Panc1 (cell line): ENCODE results near the gene FGF14. TPM values are rescaled to one million over a fixed set of nuclear protein-coding genes. Genes with fewer than 3 reads are reported as not detected.

Source experiments
- ATAC-seq: fragments of 200-7000 bp; cut with Tn5 transposase; 2 replicates; pipeline ENCODE4 v1.9.1; 2020; ENCODE audit warnings: mild to moderate bottlenecking, moderate library complexity
- BruUV-seq: library from RNA; stranded (reverse); fragments of 400-500 nt; replicated peaks from 2 replicates; lab custom pipeline; 2021; lab: Mats Ljungman, UMichigan
- CTCF ChIA-PET: fragments of 300-600 bp; sonication (Branson Sonifier 250); formaldehyde crosslinking; loops from one replicate; lab custom pipeline; 2022; ENCODE audit warnings: antibody characterized with exemption; lab: Charles Lee
- POLR2A ChIA-PET: fragments of 300-600 bp; sonication (Branson Sonifier 250); formaldehyde crosslinking; loops from one replicate; lab custom pipeline; 2022; ENCODE audit warnings: antibody characterized with exemption; lab: Charles Lee
- DNase-seq: peaks from one replicate; pipeline ENCODE4 v3.0.0-alpha.2; 2010; ENCODE audit warnings: low read depth, low spot score
- H3K27ac ChIP-seq: 2 replicates; pipeline ENCODE4 v1.5.1; 2011; ENCODE audit warnings: mild to moderate bottlenecking, low read length, inconsistent platforms
- H3K27me3 ChIP-seq: fragments of 200-500 bp; sonication (Bioruptor generic); 2 replicates; pipeline ENCODE4 v1.6.0; 2014; ENCODE audit warnings: low read length, inconsistent platforms; ENCODE audit not compliant: control insufficient read depth, insufficient read depth
- H3K36me3 ChIP-seq: fragments of 200-500 bp; sonication (Bioruptor generic); 2 replicates; pipeline ENCODE4 v1.5.1; 2014; ENCODE audit warnings: inconsistent platforms, mild to moderate bottlenecking, low read length, moderate library complexity; ENCODE audit not compliant: control insufficient read depth, insufficient read depth
- H3K4me1 ChIP-seq: 2 replicates; pipeline ENCODE4 v1.5.1; 2011; ENCODE audit warnings: inconsistent platforms, mild to moderate bottlenecking, low read length, moderate library complexity; ENCODE audit not compliant: control insufficient read depth, insufficient read depth
- H3K4me3 ChIP-seq, 2 experiments: 2 replicates each; pipeline ENCODE4 v1.5.1; 2011 to 2012; ENCODE audit warnings: low read depth in 2 of 2, low read length in 2 of 2, mild to moderate bottlenecking in 2 of 2, inconsistent platforms in 1 of 2, moderate library complexity in 1 of 2
- H3K9me3 ChIP-seq: fragments of 200-500 bp; sonication (Bioruptor generic); 2 replicates; pipeline ENCODE4 v1.5.1; 2014; ENCODE audit warnings: low read depth, mild to moderate bottlenecking, inconsistent platforms, low read length, moderate library complexity; ENCODE audit not compliant: control insufficient read depth, insufficient read depth
- POLR2AphosphoS5 ChIP-seq: IDR thresholded peaks from 2 replicates; pipeline ENCODE4 v1.6.1; 2012; ENCODE audit warnings: mild to moderate bottlenecking, low read depth, low read length, moderate library complexity
- SIN3A ChIP-seq: IDR thresholded peaks from 2 replicates; pipeline ENCODE4 v1.6.1; 2012; ENCODE audit warnings: low read depth, mild to moderate bottlenecking, low read length, moderate library complexity, borderline replicate concordance; ENCODE audit not compliant: insufficient read depth
- TCF7L2 ChIP-seq: IDR thresholded peaks from 2 replicates; pipeline ENCODE4 v1.6.1; 2011; ENCODE audit warnings: mild to moderate bottlenecking, low read depth, low read length, inconsistent platforms
- in situ Hi-C: cut with HindIII; loops from 2 replicates; pipeline ENCODE4 v1.10.0; 2016; ENCODE audit warnings: low sequenced_read_pairs, low pct_unique_long_range_greater_than_20kb
- intact Hi-C: fragments of 100-400 bp; cut with micrococcal nuclease; formaldehyde crosslinking; loops from one replicate; pipeline ENCODE4 v1.10.0; 2022; ENCODE audit not compliant: unreplicated experiment
- total RNA-seq: library from RNA; stranded (reverse); gene quantifications from one replicate; pipeline ENCODE4 v1.2.1, GENCODE V29; 2021; ENCODE audit not compliant: unreplicated experiment
- TF ChIP-seq, protein P1 (sequence below): fragments of 450-650 bp; IDR thresholded peaks from 2 replicates; pipeline ENCODE4 v1.5.1; 2017; ENCODE audit warnings: mild to moderate bottlenecking
- TF ChIP-seq, protein P2 (sequence below), 2 experiments: IDR thresholded peaks; 2 replicates each; pipeline ENCODE4 v1.6.1; 2011 to 2012; ENCODE audit warnings: low read depth in 2 of 2, control low read depth in 1 of 2, low read length in 1 of 2, mild to moderate bottlenecking in 1 of 2, moderate library complexity in 1 of 2; ENCODE audit not compliant: insufficient read depth in 1 of 2

Gene FGF14
- total RNA-seq, 1 experiment from 2014 or later: 0.03 TPM

DNA sequence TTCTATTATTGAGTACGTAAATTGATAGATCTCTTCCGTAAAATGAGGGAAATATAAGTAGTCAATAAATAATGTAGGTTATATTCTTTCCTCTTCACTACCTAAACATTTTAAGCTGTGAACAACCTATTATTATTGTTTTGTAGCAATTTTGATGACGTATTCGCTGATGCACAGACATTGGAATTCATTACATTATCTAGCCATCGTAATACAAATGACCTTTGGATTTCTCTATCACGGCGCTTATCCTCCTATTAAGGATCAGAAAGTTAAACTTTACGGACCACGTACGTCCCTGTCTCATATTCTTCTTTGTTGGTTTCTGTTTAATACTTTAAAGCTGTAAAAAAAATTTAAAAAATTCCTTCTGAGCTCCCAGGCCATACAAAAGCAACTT, 684.5 kb downstream of the FGF14 start:
- in situ Hi-C loops: no loop called here
- H3K27me3 ChIP-seq: no peaks in the 10 kb centered on the region
- BruUV-seq: no TSS peak
- ChIA-PET CTCF (no interaction called here), POLR2A (no interaction called here)
- H3K27ac ChIP-seq: no peak overlapping the region
- ATAC-seq (no peak), DNase-seq (no peak)
- intact Hi-C loops: no loop called here
- no peaks in the 10 kb centered on the region for H3K9me3 ChIP-seq
- no peak overlapping the region for H3K4me3 ChIP-seq
- TF ChIP-seq POLR2AphosphoS5 (no peak), SIN3A (no peak), TCF7L2 (no peak)
- TF ChIP-seq, protein P1, sequence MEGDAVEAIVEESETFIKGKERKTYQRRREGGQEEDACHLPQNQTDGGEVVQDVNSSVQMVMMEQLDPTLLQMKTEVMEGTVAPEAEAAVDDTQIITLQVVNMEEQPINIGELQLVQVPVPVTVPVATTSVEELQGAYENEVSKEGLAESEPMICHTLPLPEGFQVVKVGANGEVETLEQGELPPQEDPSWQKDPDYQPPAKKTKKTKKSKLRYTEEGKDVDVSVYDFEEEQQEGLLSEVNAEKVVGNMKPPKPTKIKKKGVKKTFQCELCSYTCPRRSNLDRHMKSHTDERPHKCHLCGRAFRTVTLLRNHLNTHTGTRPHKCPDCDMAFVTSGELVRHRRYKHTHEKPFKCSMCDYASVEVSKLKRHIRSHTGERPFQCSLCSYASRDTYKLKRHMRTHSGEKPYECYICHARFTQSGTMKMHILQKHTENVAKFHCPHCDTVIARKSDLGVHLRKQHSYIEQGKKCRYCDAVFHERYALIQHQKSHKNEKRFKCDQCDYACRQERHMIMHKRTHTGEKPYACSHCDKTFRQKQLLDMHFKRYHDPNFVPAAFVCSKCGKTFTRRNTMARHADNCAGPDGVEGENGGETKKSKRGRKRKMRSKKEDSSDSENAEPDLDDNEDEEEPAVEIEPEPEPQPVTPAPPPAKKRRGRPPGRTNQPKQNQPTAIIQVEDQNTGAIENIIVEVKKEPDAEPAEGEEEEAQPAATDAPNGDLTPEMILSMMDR: no peak
- TF ChIP-seq, protein P2, sequence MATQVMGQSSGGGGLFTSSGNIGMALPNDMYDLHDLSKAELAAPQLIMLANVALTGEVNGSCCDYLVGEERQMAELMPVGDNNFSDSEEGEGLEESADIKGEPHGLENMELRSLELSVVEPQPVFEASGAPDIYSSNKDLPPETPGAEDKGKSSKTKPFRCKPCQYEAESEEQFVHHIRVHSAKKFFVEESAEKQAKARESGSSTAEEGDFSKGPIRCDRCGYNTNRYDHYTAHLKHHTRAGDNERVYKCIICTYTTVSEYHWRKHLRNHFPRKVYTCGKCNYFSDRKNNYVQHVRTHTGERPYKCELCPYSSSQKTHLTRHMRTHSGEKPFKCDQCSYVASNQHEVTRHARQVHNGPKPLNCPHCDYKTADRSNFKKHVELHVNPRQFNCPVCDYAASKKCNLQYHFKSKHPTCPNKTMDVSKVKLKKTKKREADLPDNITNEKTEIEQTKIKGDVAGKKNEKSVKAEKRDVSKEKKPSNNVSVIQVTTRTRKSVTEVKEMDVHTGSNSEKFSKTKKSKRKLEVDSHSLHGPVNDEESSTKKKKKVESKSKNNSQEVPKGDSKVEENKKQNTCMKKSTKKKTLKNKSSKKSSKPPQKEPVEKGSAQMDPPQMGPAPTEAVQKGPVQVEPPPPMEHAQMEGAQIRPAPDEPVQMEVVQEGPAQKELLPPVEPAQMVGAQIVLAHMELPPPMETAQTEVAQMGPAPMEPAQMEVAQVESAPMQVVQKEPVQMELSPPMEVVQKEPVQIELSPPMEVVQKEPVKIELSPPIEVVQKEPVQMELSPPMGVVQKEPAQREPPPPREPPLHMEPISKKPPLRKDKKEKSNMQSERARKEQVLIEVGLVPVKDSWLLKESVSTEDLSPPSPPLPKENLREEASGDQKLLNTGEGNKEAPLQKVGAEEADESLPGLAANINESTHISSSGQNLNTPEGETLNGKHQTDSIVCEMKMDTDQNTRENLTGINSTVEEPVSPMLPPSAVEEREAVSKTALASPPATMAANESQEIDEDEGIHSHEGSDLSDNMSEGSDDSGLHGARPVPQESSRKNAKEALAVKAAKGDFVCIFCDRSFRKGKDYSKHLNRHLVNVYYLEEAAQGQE (IDR thresholded peaks at IDR 0.05; ENCODE audit: insufficient read depth in 1 of 2, low read depth in 2 of 2, low read length in 1 of 2): no peak
- no peaks in the 10 kb centered on the region for H3K36me3 ChIP-seq
- H3K4me1 ChIP-seq: no peaks in the 10 kb centered on the region

DNA sequence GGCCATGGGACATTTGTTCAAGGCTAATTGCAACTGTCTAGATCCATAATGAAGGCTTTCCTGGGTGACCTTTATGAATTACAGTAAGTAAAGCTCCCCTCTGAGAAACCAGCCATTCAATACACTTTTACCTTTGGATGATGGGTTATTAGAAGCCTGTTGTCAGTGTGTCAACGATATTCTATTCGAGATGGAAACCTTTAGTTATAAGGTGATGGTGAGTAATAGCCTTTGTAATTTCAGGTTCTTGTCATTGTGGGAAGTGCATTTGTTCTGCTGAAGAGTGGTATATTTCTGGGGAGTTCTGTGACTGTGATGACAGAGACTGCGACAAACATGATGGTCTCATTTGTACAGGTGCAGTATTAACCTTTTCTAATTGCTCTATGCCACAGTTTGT, 687.7 kb downstream of the FGF14 start:
- intact Hi-C loops (no loop called here), in situ Hi-C loops (no loop called here)
- Histone ChIP-seq H3K36me3 (no peaks in the 10 kb centered on the region), H3K27me3 (no peaks in the 10 kb centered on the region), H3K9me3 (no peaks in the 10 kb centered on the region), H3K4me3 (no peak overlapping the region), H3K27ac (no peak overlapping the region), H3K4me1 (no peaks in the 10 kb centered on the region)
- CTCF ChIA-PET: no interaction called here
- DNase-seq (no peak), ATAC-seq (no peak)
- TF ChIP-seq TCF7L2: no peak
- TF ChIP-seq, protein P1: no peak
- TF ChIP-seq SIN3A: no peak
- TF ChIP-seq POLR2AphosphoS5: no peak
- TF ChIP-seq, protein P2 (IDR thresholded peaks at IDR 0.05; ENCODE audit: insufficient read depth in 1 of 2, low read depth in 2 of 2, low read length in 1 of 2): no peak
- BruUV-seq: no TSS peak
- POLR2A ChIA-PET: no interaction called here
